Activated CD4-positive, alpha-beta T cell treated with anti-CD3 and anti-CD28 coated beads, Interleukin-2, amount 10 ng/mL, durations not matched to agents 7 days and 5 days (primary cell): ENCODE data around the gene MAP3K13. TPM values are rescaled to one million over a fixed set of nuclear protein-coding genes. Genes with fewer than 3 reads are reported as not detected.

Experiments
- CTCF ChIA-PET: fragments of 350-600 bp; sonication (Branson Sonifier 250); formaldehyde crosslinking; loops from one replicate; lab custom pipeline; 2021; ENCODE audit warnings: antibody characterized with exemption; lab: Charles Lee
- POLR2A ChIA-PET: fragments of 350-600 bp; sonication (Branson Sonifier 250); formaldehyde crosslinking; loops from one replicate; lab custom pipeline; 2021; ENCODE audit warnings: antibody characterized with exemption; lab: Charles Lee
- DNase-seq: peaks from one replicate; pipeline ENCODE4 v3.0.0-alpha.2; 2020
- H3K27ac Mint-ChIP-seq: one replicate; pipeline ENCODE4 v1.8.0; 2021; ENCODE audit warnings: mild to moderate bottlenecking, moderate library complexity, mixed read lengths
- H3K27me3 Mint-ChIP-seq: one replicate; pipeline ENCODE4 v1.8.0; 2021; ENCODE audit warnings: mixed read lengths
- H3K36me3 Mint-ChIP-seq: one replicate; pipeline ENCODE4 v1.8.0; 2021; ENCODE audit warnings: low read depth, mixed read lengths
- H3K4me1 Mint-ChIP-seq: one replicate; pipeline ENCODE4 v1.8.0; 2021; ENCODE audit warnings: mixed read lengths
- H3K4me3 Mint-ChIP-seq: one replicate; pipeline ENCODE4 v1.8.0; 2021; ENCODE audit warnings: mild to moderate bottlenecking, moderate library complexity, mixed read lengths
- H3K9me3 Mint-ChIP-seq: one replicate; pipeline ENCODE4 v1.8.0; 2021; ENCODE audit warnings: mixed read lengths
- total RNA-seq, 2 experiments: library from RNA; stranded (reverse); gene quantifications; one replicate each; pipeline ENCODE4 v1.2.3, GENCODE V29; 2021

Gene MAP3K13
- 10 to 100 TPM; 10.2 to 13.1 TPM for total RNA-seq

- H3K4me3 Mint-ChIP-seq: peak within 1 kb of the TSS; percentile 72
- peaks cover 17% of the 10 kb centered on the region for H3K4me1 Mint-ChIP-seq
- H3K27me3 Mint-ChIP-seq: peaks cover 59% of the 10 kb centered on the region
- ChIA-PET CTCF (interaction anchor here (0.9 kb wide), 1 partner anchor 9 kb away, joined by 3 read pairs; no protein-coding TSS in a partner anchor), POLR2A (no interaction called here)
- no peaks in the 10 kb centered on the region for H3K9me3 Mint-ChIP-seq
- H3K27ac Mint-ChIP-seq: no peak within 1 kb of the TSS
- peak; percentile 65 for DNase-seq
- H3K36me3 Mint-ChIP-seq: no peaks in the 10 kb centered on the region
Measured at GRCh38 chr3:185362850-185363661, at the start of gene MAP3K13. TSS of gene MAP3K13 (plus strand) at chr3:185363136. CDS start at chr3:185428582, 65,446 bp downstream.

DNA sequence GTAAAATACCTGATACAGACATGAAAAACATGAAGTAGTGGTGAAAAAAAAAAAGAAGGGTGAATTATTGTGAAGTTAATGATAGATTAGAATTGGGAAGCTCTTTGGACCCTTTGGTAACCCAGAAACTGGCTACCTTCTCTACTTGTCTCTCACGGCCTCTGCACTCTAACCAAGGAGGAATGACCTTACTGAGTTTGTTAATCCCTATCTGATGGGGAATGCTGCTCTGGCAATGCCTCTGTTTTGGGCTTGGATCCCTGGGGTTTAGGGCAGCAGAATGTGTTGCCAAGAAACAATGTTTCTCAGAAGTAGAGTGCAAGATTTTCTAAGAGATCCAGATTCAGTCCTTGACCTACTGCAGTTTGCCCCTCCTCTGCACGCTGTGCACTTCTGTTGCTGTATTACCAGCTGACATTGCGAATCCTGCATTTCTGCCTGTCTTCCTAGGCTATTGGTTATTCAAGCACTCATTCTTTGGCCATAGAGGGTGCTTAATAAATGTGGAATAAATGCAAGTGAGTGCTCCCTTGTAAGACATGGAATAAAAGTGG is 49.2 kb upstream of the MAP3K13 start:
- CTCF ChIA-PET: no interaction called here

DNA sequence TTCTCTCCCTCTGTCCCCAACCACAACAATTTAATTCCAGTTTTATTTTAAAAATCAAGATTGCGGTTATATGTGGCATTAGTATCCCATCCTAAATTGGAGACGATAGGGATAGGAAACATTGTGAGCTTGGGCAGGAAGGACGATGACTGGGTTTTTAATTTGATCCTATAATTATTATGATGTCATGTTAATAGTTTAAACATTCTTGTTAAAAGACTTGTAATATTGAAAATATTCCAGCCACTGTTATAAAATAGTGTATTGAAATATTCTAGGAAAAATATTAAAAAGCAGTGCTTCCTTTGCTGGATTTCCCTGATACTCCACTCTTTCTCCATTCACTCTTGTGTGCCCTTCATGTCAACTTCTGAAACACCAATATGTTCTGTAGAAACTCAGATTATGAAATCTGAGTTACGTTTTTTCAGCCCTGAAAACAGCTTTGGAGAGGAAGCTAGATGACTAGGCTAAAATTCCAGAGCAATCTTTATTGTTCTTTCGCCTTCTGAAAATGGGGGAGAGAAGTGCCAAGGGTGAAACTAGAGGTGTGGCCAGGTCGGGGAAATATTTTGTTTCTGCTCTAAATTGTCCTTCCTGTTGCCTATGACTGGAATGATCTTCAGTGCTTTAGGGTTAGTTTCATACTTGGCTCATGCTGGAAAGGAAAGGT is 46.1 kb upstream of the MAP3K13 start:
- peaks cover 10% of the 10 kb centered on the region for H3K27me3 Mint-ChIP-seq
- no peak overlapping the region for H3K4me3 Mint-ChIP-seq
- CTCF ChIA-PET: no interaction called here

More for the DNA sequence above, 49.2 kb upstream of the MAP3K13 start:
- Mint-ChIP-seq H3K9me3 (peaks cover 10% of the 10 kb centered on the region), H3K27ac (no peak overlapping the region), H3K36me3 (peaks cover 10% of the 10 kb centered on the region), H3K4me3 (no peak overlapping the region), H3K27me3 (peaks cover 10% of the 10 kb centered on the region), H3K4me1 (peaks cover 4% of the 10 kb centered on the region)
- POLR2A ChIA-PET: no interaction called here
- no peak for DNase-seq

GRCh38 chr3:185317674-185318073 is 45.3 kb upstream of the MAP3K13 start:
- Mint-ChIP-seq H3K36me3 (no peaks in the 10 kb centered on the region), H3K4me1 (peaks cover 7% of the 10 kb centered on the region), H3K27ac (no peak overlapping the region), H3K9me3 (no peaks in the 10 kb centered on the region), H3K27me3 (peaks cover 10% of the 10 kb centered on the region), H3K4me3 (no peak overlapping the region)
- ChIA-PET POLR2A (no interaction called here), CTCF (no interaction called here)
- no peak for DNase-seq

More for the DNA sequence above, 46.1 kb upstream of the MAP3K13 start:
- no peak for DNase-seq
- Mint-ChIP-seq H3K9me3 (no peaks in the 10 kb centered on the region), H3K27ac (no peak overlapping the region), H3K4me1 (peaks cover 4% of the 10 kb centered on the region), H3K36me3 (no peaks in the 10 kb centered on the region)
- POLR2A ChIA-PET: no interaction called here

GRCh38 chr3:185318141-185318540 is 44.8 kb upstream of the MAP3K13 start:
- Mint-ChIP-seq H3K4me3 (no peak overlapping the region), H3K9me3 (no peaks in the 10 kb centered on the region), H3K27me3 (peaks cover 10% of the 10 kb centered on the region), H3K4me1 (peaks cover 7% of the 10 kb centered on the region), H3K36me3 (no peaks in the 10 kb centered on the region), H3K27ac (no peak overlapping the region)
- CTCF ChIA-PET: no interaction called here
- DNase-seq: no peak
- POLR2A ChIA-PET: no interaction called here

DNA sequence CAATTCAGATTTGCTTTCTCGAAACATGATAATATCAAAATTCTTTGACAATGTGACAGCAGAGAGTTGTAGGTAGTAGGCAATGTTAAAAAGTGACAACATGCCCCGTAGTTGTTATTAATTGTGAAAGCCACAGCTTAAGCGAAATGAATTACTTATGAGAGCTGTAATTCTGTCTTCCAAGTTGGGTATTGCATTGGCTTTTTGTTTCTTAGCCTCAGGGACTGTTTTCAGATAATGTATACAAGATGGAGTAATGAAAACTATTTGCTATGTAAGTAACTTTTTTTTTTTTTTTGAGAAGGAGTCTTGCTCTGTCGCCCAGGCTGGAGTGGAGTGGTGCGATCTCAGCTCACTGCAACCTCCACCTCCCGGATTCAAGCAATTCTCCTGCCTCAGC is 43.1 kb upstream of the MAP3K13 start:
- H3K9me3 Mint-ChIP-seq: no peaks in the 10 kb centered on the region
- H3K36me3 Mint-ChIP-seq: no peaks in the 10 kb centered on the region
- ChIA-PET POLR2A (no interaction called here), CTCF (interaction anchor here (0.7 to 0.9 kb wide), 2 partner anchors 14 to 1626 kb away, joined by 3 read pairs; no protein-coding TSS in a partner anchor)
- H3K4me3 Mint-ChIP-seq: no peak overlapping the region
- DNase-seq: no peak
- peaks cover 7% of the 10 kb centered on the region for H3K4me1 Mint-ChIP-seq
- H3K27me3 Mint-ChIP-seq: peaks cover 10% of the 10 kb centered on the region
- no peak overlapping the region for H3K27ac Mint-ChIP-seq

- H3K27ac Mint-ChIP-seq: no peak overlapping the region
- peaks cover 7% of the 10 kb centered on the region for H3K4me1 Mint-ChIP-seq
- ChIA-PET POLR2A (no interaction called here), CTCF (no interaction called here)
- H3K36me3 Mint-ChIP-seq: no peaks in the 10 kb centered on the region
- no peak for DNase-seq
- H3K9me3 Mint-ChIP-seq: no peaks in the 10 kb centered on the region
- H3K4me3 Mint-ChIP-seq: no peak overlapping the region
- peaks cover 14% of the 10 kb centered on the region for H3K27me3 Mint-ChIP-seq
Measured at GRCh38 chr3:185320949-185321348, 42.0 kb upstream of the MAP3K13 start.

DNA sequence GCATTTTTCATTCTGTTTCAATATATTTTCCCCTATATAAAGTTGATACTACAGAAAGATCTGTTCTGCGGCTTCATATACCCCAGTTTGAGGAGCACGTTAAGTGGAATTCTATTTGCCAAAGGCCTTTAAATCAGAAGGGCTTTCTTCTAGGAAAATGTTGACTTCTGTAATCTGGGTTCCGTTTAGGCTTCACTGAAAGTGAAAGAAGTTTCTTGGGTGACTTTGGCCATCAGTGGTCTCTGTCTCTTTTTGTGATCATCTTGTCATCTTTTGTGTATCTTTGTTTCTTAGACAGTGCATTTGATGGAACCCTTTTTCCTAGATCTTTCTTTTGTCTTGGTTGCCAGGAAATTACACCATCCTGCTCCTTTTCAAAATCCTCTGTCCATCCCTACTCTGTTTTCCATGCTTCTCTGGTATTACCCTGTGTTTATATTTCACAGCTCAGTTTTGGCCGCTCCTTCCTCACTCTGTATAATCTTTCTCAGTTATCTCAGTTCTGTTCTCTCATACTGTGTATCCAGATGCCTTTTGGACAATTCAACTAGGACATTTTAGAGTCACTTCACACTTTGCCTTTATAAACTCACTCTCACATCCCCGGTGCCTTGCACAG is 40.7 kb upstream of the MAP3K13 start:
- Mint-ChIP-seq H3K4me1 (peaks cover 4% of the 10 kb centered on the region), H3K9me3 (no peaks in the 10 kb centered on the region), H3K4me3 (no peak overlapping the region), H3K36me3 (no peaks in the 10 kb centered on the region), H3K27ac (no peak overlapping the region), H3K27me3 (peaks cover 11% of the 10 kb centered on the region)
- no peak for DNase-seq
- ChIA-PET POLR2A (no interaction called here), CTCF (no interaction called here)

- Mint-ChIP-seq H3K27me3 (peaks cover 6% of the 10 kb centered on the region), H3K9me3 (no peaks in the 10 kb centered on the region), H3K36me3 (no peaks in the 10 kb centered on the region), H3K4me3 (no peak overlapping the region), H3K4me1 (peaks cover 3% of the 10 kb centered on the region), H3K27ac (no peak overlapping the region)
- POLR2A ChIA-PET: interaction anchor here (0.6 kb wide), 1 partner anchor 1241 kb away, joined by 5 read pairs; no protein-coding TSS in a partner anchor
- DNase-seq: no peak
- CTCF ChIA-PET: interaction anchor here (0.5 kb wide), 1 partner anchor 45 kb away, joined by 5 read pairs; no protein-coding TSS in a partner anchor
Measured at GRCh38 chr3:185325946-185326791, 36.8 kb upstream of the MAP3K13 start.

DNA sequence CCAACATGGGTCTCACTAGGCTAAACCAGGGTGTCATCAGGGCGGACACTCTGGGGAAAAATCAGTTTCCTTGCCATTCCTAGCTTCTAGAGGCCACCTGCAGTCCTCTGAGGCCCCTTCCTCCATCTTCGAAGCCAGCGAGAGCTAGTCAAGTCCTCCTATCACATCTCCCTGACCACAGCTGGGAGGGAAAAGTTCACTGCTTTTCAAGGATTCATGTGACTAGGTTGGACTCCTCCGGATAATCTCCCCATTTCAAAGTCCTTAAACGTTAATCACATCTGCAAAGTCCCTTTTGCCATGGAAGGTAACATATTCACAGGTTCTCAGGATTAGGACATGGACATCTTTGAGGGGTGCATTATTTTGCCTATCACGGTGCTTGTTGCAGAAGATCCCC is 35.9 kb upstream of the MAP3K13 start:
- Mint-ChIP-seq H3K27me3 (peaks cover 6% of the 10 kb centered on the region), H3K9me3 (no peaks in the 10 kb centered on the region), H3K4me1 (peaks cover 7% of the 10 kb centered on the region), H3K36me3 (no peaks in the 10 kb centered on the region), H3K4me3 (no peak overlapping the region), H3K27ac (no peak overlapping the region)
- ChIA-PET CTCF (no interaction called here), POLR2A (no interaction called here)
- no peak for DNase-seq

- Mint-ChIP-seq H3K4me1 (peaks cover 15% of the 10 kb centered on the region), H3K27ac (no peak overlapping the region), H3K36me3 (no peaks in the 10 kb centered on the region), H3K4me3 (no peak overlapping the region), H3K9me3 (no peaks in the 10 kb centered on the region), H3K27me3 (peaks cover 6% of the 10 kb centered on the region)
- DNase-seq: no peak
- POLR2A ChIA-PET: no interaction called here
- CTCF ChIA-PET: no interaction called here
Measured at GRCh38 chr3:185328324-185329004, 34.5 kb upstream of the MAP3K13 start.
